Measurements from ENCODE around the gene SLC35E1. TPM values are rescaled to one million over a fixed set of nuclear protein-coding genes. Genes with fewer than 3 reads are reported as not detected.

SLC35E1 gene
- total and polyA plus RNA-seq, 2 experiments from 2014 or later: 35.7 to 43.2 TPM

DNA sequence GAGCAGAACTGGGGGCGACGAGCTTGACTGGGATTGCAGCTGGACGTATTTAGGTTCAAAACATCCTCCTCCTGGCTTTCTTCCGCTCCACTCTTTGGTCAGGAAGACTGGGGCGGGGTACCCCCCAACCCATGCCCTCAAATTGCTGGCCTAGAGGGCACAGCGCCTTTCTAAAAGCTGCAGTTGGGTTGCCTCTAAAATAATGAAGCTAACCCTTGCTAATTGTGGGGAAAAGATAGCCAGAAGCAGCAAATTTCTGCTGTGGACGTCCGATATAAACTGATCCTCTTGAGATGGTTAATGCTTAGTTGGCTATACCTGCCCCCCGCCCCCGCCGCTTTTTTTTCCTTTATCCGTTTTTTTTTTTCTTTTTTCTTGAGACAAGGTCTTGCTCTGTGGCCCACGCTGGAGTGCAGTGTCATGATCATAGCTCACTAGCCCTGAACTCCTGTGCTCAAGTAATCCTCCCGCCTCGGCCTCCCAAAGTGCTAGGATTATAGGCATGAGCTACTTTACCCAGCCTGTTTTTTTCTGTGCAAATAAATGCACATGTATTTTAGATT is 29.2 kb downstream of the SLC35E1 start:
- Histone ChIP-seq H2AFZ (peak overlapping the region; percentile 89), H3K27me3 (replicated peaks; ENCODE audit: insufficient read depth) (no peaks in the 10 kb centered on the region), H3K4me2 (ENCODE audit: unreplicated experiment) (peak overlapping the region; percentile 98), H3K4me3 (peak overlapping the region; percentile 97), H3K9me3 (ENCODE audit: low read depth) (no peaks in the 10 kb centered on the region), H3K27ac (peak overlapping the region; percentile 71), H3K79me2 (ENCODE audit: insufficient read depth) (peaks cover 77% of the 10 kb centered on the region), H4K20me1 (ENCODE audit: insufficient read depth) (0 out of 2 replicates have a peak, but pooled peaks cover 4% of the 10 kb centered on the region), H3K9ac (peak overlapping the region; percentile 95), H3F3A (ENCODE audit: insufficient read depth) (peaks cover 7% of the 10 kb centered on the region), H3K4me1 (ENCODE audit: insufficient read depth) (peaks cover 16% of the 10 kb centered on the region), H3K36me3 (ENCODE audit: low read depth) (no peaks in the 10 kb centered on the region; the same call in 1 of the 2 replicates), H3K9me2 (ENCODE audit: insufficient read depth) (no peaks in the 10 kb centered on the region)
- in situ Hi-C loops (cut with MboI): no loop called here
- peak; percentile 54 for DNase-seq
- WGBS, 2 experiments (ENCODE audit: low coverage in 1 of 2, low lambda C conversion rate in 2 of 2, missing lambda C conversion rate in 2 of 2): 1% methylated on average over 15 of the region's 15 CpGs
- TF ChIP-seq EZH2 (IDR thresholded peaks at IDR 0.05; ENCODE audit: insufficient read depth, poor library complexity, severe bottlenecking): no peak
- TF ChIP-seq EZH2phosphoT487 (IDR thresholded peaks at IDR 0.05; ENCODE audit: insufficient read depth, low read depth): no peak

DNA sequence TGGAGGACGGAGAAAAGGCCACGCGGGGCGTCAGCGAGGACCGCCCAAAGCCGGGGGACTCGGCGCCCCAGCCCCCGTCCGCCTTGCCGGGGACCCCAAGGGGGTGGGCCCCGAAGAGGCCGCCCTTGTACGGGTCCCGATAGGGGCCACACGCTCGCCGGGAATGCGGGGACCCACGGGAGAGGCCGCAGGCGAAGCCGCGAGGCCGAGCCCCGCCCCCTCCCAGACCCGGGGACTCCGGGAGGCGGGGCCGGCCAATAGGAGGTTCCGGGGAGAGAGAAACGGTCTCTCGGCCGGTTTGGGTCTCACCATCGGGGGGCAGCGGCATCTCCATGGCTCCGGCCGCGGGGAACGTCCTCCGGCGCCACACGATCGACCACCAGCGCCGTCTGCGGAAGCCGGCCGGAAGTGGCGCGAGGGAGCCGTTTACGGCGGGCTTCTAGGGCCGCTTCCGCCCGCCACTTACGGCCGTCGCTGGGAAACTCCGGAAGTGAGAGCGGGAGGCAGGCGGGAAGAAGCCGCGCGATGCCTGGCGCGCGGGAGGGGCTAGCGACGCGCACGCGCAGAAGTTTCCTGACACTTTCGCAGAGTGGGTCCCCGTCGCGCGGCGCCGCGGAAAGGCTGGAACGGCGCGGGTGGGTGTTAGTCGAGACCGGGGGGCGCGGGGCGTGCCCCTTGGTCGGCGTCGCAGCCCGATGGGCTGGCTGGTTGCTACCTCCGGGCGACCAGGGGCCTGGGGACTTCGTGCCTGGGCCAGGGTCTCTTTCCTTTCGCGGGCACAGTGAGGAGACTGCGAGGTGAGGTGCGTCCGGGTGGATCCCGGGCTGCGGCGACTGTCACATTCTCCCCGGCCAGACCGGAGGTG is 29.9 kb downstream of the SLC35E1 start, which contains the start of gene CHERP:
Gene CHERP, minus strand, starts transcription at position 393 of the 865 bp plus-strand sequence. Its CDS starts 59 bp downstream, at position 334.
- peaks cover 16% of the 10 kb centered on the region for H3K4me1 ChIP-seq (ENCODE audit: insufficient read depth)
- H3K4me2 ChIP-seq (ENCODE audit: unreplicated experiment): peak within 1 kb of the TSS; percentile 99
- TF ChIP-seq EZH2 (IDR thresholded peaks at IDR 0.05; ENCODE audit: insufficient read depth, poor library complexity, severe bottlenecking) (no peak), EZH2phosphoT487 (IDR thresholded peaks at IDR 0.05; ENCODE audit: insufficient read depth, low read depth) (no peak)
- H4K20me1 ChIP-seq (ENCODE audit: insufficient read depth): 0 out of 2 replicates have a peak, but pooled peaks cover 4% of the 10 kb centered on the region
- H3F3A ChIP-seq (ENCODE audit: insufficient read depth): peaks cover 7% of the 10 kb centered on the region
- H3K9me2 ChIP-seq (ENCODE audit: insufficient read depth): no peaks in the 10 kb centered on the region
- no peaks in the 10 kb centered on the region; the same call in 1 of the 2 replicates for H3K36me3 ChIP-seq (ENCODE audit: low read depth)
- peak; percentile 98 for DNase-seq
- peaks cover 84% of the 10 kb centered on the region for H3K79me2 ChIP-seq (ENCODE audit: insufficient read depth)
- peak within 1 kb of the TSS; percentile 95 for H3K9ac ChIP-seq
- no peaks in the 10 kb centered on the region for H3K9me3 ChIP-seq (ENCODE audit: low read depth)
- WGBS, 2 experiments (ENCODE audit: low coverage in 1 of 2, low lambda C conversion rate in 2 of 2, missing lambda C conversion rate in 2 of 2): 1 to 2% methylated on average over 87 to 103 of the region's 108 CpGs
- peak within 1 kb of the TSS; percentile 97 for H3K4me3 ChIP-seq
- in situ Hi-C loops (cut with MboI): no loop called here
- peak within 1 kb of the TSS; percentile 71 for H3K27ac ChIP-seq
- H2AFZ ChIP-seq: peak within 1 kb of the TSS; percentile 89
- no peaks in the 10 kb centered on the region for H3K27me3 ChIP-seq (replicated peaks; ENCODE audit: insufficient read depth)

DNA sequence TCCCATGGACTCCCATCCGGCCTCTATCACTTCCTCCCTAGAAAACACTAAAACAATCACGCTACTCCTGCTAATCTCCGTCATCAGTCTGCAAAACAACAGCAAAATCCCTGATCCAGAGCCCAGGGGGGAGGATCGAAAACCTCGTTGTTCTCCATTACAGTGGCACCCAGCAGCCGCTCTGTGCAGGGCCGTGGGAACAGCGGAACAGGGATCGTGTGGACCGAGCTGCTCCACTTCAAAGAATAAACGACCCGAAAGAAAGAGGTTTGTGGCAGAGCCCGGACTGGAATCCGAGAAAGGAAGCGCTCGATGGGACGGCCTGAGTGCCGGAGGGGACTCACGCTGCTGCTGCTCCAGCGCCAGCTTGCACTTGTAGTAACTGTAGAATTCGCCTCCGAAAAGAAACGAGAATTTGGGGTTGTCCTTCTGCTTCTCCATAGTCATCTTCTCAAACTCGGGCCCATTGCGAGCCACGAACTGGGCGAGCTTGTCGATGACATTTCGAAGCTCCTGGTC is 30.6 kb downstream of the SLC35E1 start:
- Histone ChIP-seq H3K79me2 (ENCODE audit: insufficient read depth) (peaks cover 91% of the 10 kb centered on the region), H2AFZ (peak overlapping the region; percentile 89), H3K36me3 (ENCODE audit: low read depth) (no peaks in the 10 kb centered on the region; the same call in 1 of the 2 replicates), H4K20me1 (ENCODE audit: insufficient read depth) (0 out of 2 replicates have a peak, but pooled peaks cover 4% of the 10 kb centered on the region), H3K27ac (peak overlapping the region; percentile 71), H3K4me1 (ENCODE audit: insufficient read depth) (peaks cover 16% of the 10 kb centered on the region), H3K9me2 (ENCODE audit: insufficient read depth) (no peaks in the 10 kb centered on the region), H3F3A (ENCODE audit: insufficient read depth) (peaks cover 7% of the 10 kb centered on the region), H3K4me3 (peak overlapping the region; percentile 97), H3K9ac (peak overlapping the region; percentile 95), H3K9me3 (ENCODE audit: low read depth) (no peaks in the 10 kb centered on the region), H3K4me2 (ENCODE audit: unreplicated experiment) (peak overlapping the region; percentile 99), H3K27me3 (replicated peaks; ENCODE audit: insufficient read depth) (no peaks in the 10 kb centered on the region)
- DNase-seq: peak; percentile 58
- TF ChIP-seq EZH2 (IDR thresholded peaks at IDR 0.05; ENCODE audit: insufficient read depth, poor library complexity, severe bottlenecking): no peak
- TF ChIP-seq EZH2phosphoT487 (IDR thresholded peaks at IDR 0.05; ENCODE audit: insufficient read depth, low read depth): no peak
- in situ Hi-C loops (cut with MboI): no loop called here
- 1 to 2% methylated on average over 27 to 29 of the region's 29 CpGs for WGBS, 2 experiments (ENCODE audit: low coverage in 1 of 2, low lambda C conversion rate in 2 of 2, missing lambda C conversion rate in 2 of 2)

DNA sequence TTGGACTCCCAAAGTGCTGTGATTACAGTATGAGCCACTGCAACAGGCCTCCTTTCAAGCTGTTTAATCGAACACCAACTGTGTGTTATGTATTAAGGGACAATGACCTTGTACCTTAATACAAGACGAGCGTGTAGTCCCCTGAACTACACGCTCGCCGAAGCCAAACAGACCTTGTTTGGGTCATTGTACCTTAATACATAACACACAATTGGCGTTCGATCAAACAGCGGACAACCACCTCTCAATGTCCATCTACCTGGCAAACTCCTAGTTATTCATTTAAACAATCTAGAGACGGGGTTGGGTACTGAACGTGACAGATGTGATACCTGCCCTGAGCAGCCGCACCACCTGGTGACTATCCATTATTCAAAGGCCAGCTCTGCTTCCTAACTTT is 31.3 kb downstream of the SLC35E1 start:
- peaks cover 16% of the 10 kb centered on the region for H3K4me1 ChIP-seq (ENCODE audit: insufficient read depth)
- TF ChIP-seq EZH2phosphoT487 (IDR thresholded peaks at IDR 0.05; ENCODE audit: insufficient read depth, low read depth) (no peak), EZH2 (IDR thresholded peaks at IDR 0.05; ENCODE audit: insufficient read depth, poor library complexity, severe bottlenecking) (no peak)
- peak overlapping the region; percentile 95 for H3K9ac ChIP-seq
- in situ Hi-C loops (cut with MboI): no loop called here
- H4K20me1 ChIP-seq (ENCODE audit: insufficient read depth): 0 out of 2 replicates have a peak, but pooled peaks cover 4% of the 10 kb centered on the region
- H3K27ac ChIP-seq: peak overlapping the region; percentile 71
- H3K9me3 ChIP-seq (ENCODE audit: low read depth): no peaks in the 10 kb centered on the region
- H2AFZ ChIP-seq: no peak overlapping the region
- WGBS, 2 experiments (ENCODE audit: low coverage in 1 of 2, low lambda C conversion rate in 2 of 2, missing lambda C conversion rate in 2 of 2): 81 to 82% methylated on average over 12 of the region's 12 CpGs
- peak overlapping the region; percentile 99 for H3K4me2 ChIP-seq (ENCODE audit: unreplicated experiment)
- no peaks in the 10 kb centered on the region for H3K9me2 ChIP-seq (ENCODE audit: insufficient read depth)
- H3F3A ChIP-seq (ENCODE audit: insufficient read depth): peaks cover 7% of the 10 kb centered on the region
- peaks cover 97% of the 10 kb centered on the region for H3K79me2 ChIP-seq (ENCODE audit: insufficient read depth)
- no peaks in the 10 kb centered on the region for H3K27me3 ChIP-seq (replicated peaks; ENCODE audit: insufficient read depth)
- peak overlapping the region; percentile 97 for H3K4me3 ChIP-seq
- no peak for DNase-seq
- H3K36me3 ChIP-seq (ENCODE audit: low read depth): no peaks in the 10 kb centered on the region; the same call in 1 of the 2 replicates
